Measurements from ENCODE around the gene EZR.

Gene EZR

DNA sequence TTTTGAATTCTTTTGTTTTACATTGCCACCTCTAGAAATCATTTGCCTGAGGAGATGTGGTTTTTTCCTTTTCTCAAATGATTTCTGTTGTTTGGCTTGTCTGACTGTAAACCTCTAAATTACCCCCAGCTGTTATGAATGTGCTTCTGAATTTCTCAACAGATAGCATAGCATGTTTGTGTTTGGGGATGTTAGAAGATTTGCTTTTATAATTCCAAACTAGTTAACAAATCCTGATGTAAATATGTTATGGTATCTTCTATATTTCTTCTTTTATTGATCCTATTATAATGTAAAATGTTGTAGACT lies 31.6 kb upstream of the EZR start:
- no peak overlapping the region for H3K4me3 ChIP-seq (ENCODE audit: control insufficient read depth, low read depth, low read length)
- TF ChIP-seq, protein P1, sequence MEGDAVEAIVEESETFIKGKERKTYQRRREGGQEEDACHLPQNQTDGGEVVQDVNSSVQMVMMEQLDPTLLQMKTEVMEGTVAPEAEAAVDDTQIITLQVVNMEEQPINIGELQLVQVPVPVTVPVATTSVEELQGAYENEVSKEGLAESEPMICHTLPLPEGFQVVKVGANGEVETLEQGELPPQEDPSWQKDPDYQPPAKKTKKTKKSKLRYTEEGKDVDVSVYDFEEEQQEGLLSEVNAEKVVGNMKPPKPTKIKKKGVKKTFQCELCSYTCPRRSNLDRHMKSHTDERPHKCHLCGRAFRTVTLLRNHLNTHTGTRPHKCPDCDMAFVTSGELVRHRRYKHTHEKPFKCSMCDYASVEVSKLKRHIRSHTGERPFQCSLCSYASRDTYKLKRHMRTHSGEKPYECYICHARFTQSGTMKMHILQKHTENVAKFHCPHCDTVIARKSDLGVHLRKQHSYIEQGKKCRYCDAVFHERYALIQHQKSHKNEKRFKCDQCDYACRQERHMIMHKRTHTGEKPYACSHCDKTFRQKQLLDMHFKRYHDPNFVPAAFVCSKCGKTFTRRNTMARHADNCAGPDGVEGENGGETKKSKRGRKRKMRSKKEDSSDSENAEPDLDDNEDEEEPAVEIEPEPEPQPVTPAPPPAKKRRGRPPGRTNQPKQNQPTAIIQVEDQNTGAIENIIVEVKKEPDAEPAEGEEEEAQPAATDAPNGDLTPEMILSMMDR (IDR thresholded peaks at IDR 0.05; ENCODE audit: control insufficient read depth, insufficient read depth, low read depth, low read length, missing control alignments) = no peak
- DNase-seq (ENCODE audit: low read depth) = no peak

DNA sequence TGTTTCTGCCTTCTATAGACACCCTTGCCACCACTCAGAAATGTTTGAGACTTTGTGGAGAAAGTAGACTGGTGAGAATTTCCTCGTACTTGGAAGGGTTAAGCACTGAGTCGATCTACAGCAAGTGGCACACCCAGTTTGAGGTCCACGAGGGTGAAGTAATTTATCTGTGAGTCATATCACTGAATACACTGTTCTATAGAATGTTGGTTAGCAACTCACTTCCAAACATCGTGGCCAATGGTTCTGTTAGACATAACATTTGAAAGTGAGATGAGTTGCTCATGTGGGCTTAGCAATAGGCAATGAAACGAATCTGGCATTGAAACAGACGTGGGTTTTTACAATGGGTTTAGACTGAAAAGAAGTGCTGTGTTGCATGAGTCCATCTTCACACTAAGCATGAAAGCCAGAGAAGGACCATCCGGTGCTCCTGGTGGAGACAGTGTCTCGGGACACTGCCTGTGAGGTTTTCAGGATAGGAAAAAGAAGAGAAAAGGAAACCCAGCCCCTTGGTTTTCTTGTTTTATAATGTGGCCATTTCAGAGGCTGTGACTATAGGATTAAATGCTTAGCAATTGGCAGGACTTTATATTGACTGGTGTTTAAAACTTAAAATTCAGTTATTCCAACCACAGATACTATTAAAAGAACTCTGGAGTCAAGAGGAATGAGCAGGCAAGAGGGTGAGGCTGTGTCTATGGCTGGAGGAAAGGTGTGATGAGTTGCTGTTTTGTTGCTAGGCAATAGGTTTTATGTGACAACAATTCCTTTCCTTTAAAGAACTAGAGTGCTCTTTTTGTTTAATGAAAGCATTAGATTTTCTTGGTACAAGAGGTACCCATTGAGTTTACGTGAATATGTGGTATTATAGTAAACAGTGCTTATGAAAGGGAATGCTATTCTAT lies 31.0 kb upstream of the EZR start:
- H3K4me3 ChIP-seq (ENCODE audit: control insufficient read depth, low read depth, low read length) = no peak overlapping the region
- TF ChIP-seq, protein P1 (IDR thresholded peaks at IDR 0.05; ENCODE audit: control insufficient read depth, insufficient read depth, low read depth, low read length, missing control alignments) = no peak
- no peak for DNase-seq (ENCODE audit: low read depth)

DNA sequence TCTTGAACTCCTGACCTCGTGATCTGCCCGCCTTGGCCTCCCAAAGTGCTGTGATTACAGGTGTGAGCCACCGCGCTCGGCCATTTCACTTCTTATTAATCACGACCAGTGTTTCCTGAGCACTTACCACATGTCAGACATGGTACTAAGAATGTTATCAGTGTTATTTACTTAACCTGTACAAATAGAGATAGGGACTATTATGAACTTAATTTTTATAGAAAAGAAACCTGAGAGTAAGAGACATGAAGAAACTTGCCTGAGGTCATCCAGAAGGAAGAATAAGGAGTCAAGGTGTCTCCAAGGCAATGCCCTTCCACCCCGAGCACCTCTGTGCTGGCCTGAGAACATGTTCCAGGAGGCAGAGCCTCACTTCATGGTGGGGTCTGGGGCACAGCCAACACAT lies 29.3 kb upstream of the EZR start:
- H3K4me3 ChIP-seq (ENCODE audit: control insufficient read depth, low read depth, low read length) = no peak overlapping the region
- TF ChIP-seq, protein P1 (IDR thresholded peaks at IDR 0.05; ENCODE audit: control insufficient read depth, insufficient read depth, low read depth, low read length, missing control alignments) = no peak
- no peak for DNase-seq (ENCODE audit: low read depth)

DNA sequence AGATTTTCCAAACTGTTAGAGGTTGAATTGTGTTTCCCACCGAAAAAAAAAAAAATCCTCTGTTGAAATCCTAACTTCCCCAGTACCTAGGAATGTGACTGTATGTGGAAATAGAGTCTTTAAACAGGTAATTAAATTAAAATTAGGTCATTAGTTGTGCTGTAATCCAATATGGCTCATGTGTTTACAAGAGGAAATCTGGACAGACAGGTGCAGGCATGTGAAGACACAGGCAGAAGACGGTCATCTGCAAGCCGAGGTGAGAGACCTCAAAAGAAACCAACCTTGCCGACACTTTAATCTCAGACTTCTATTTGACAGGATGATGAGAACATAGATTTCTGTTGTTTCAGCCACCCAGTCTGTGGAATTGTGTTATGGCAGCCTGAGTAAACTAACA lies 28.6 kb upstream of the EZR start:
- no peak overlapping the region for H3K4me3 ChIP-seq (ENCODE audit: control insufficient read depth, low read depth, low read length)
- TF ChIP-seq, protein P1 (IDR thresholded peaks at IDR 0.05; ENCODE audit: control insufficient read depth, insufficient read depth, low read depth, low read length, missing control alignments) = no peak
- DNase-seq (ENCODE audit: low read depth) = no peak

DNA sequence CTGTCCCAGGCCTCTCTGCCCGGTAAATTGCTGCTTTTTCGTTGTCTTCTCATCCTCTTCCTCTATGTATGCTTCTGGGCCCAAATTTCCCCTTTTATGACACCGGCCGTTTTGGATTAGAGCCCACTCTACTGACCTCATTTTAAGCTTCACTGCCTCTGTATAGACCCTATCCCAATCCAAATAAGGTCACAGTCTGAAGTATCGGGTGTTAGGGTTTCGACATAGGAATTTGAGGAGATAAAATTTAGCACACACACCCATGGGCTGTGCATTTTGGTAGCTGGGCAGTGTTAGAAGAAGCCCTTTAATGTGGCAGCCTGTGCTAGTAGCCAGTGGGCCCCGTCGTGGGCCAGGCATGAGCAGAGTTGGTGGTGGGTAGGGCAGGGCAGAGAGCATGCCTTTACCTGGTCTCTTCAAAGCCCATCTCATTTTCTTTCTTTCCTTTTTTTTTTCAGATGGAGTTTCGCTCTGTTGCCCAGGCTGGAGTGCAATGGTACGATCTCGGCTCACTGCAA lies 27.9 kb upstream of the EZR start:
- TF ChIP-seq, protein P1 (IDR thresholded peaks at IDR 0.05; ENCODE audit: control insufficient read depth, insufficient read depth, low read depth, low read length, missing control alignments) = no peak
- DNase-seq (ENCODE audit: low read depth) = no peak
- no peak overlapping the region for H3K4me3 ChIP-seq (ENCODE audit: control insufficient read depth, low read depth, low read length)

DNA sequence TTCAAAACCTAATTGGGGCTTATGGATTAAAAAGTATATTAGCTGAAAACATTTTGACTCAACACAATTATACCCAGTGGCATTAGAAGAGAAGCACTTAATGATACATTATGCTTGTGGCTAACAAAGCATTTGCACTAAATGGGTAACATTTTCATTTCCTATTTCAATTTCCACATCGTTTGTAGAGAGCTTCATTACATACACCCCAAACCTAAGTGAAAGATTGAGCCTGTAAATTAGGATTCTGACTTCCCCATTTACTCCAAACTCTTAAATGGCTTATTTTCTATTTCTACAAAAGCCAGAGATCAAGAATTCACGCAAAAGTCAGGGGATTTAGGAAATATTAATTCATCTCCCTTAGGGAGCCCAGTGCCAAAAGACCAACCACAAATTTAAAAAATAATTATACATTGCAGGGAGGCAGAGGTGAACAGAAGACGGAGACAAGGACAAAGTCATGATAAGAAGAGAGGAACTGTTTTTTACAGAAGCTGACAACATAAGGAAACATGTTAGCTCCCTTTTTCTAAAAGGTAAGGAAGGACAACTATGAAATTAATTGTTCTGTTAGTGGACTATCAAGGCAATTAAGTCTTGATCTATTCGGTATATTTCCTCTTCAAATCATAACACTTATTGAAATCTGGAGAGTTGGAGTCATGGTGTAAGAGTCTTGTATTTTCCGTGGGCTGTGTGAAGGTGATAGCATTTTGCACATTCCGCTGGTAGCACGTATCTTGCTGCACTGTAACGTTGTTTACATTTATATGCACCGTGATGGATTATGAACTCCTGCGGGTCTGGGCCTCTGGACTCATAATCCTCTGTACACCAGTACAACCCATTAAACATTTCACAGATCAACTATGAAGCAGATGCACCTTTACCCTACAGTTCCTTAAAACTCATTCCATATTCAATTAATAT lies 24.8 kb upstream of the EZR start:
- H3K4me3 ChIP-seq (ENCODE audit: control insufficient read depth, low read depth, low read length) = no peak overlapping the region
- no peak for DNase-seq (ENCODE audit: low read depth)
- TF ChIP-seq, protein P1 (IDR thresholded peaks at IDR 0.05; ENCODE audit: control insufficient read depth, insufficient read depth, low read depth, low read length, missing control alignments) = no peak
